Neural cell (in vitro differentiated cells): ENCODE measurements around the gene PKN2. TPM values are rescaled to one million over a fixed set of nuclear protein-coding genes. Genes with fewer than 3 reads are reported as not detected.
A peak's percentile ranks its signal among the peaks of the same experiment; 100 is the strongest.

ENCODE experiments used
- H2AFZ ChIP-seq: fragments of 200-600, 300-800 bp; sonication (generic), shearing (Covaris generic); 2 replicates; pipeline ENCODE4 v1.6.0; 2014; ENCODE audit warnings: low read depth, mild to moderate bottlenecking, antibody characterized with exemption, low read length, moderate library complexity
- H3F3A ChIP-seq: fragments of 200-600 bp; shearing (Covaris generic); 2 replicates; pipeline ENCODE4 v1.6.1; 2016; ENCODE audit warnings: mild to moderate bottlenecking, moderate library complexity, mixed read lengths, antibody characterized with exemption, low read length; ENCODE audit not compliant: insufficient read depth, poor library complexity, severe bottlenecking
- H3K27ac ChIP-seq: fragments of 200-600, 300-800 bp; sonication (generic), shearing (Covaris generic); 2 replicates; pipeline ENCODE4 v1.5.1; 2014; ENCODE audit warnings: mild to moderate bottlenecking, low read length, moderate library complexity
- H3K27me3 ChIP-seq: fragments of 300-800, 200-600 bp; sonication (generic), shearing (Covaris generic); 2 replicates; pipeline ENCODE4 v1.6.0; 2014; ENCODE audit warnings: mild to moderate bottlenecking, low read depth, low read length, moderate library complexity; ENCODE audit not compliant: insufficient read depth
- H3K36me3 ChIP-seq: fragments of 300-800, 200-600 bp; sonication (generic), shearing (Covaris generic); 2 replicates; pipeline ENCODE4 v1.5.1; 2014; ENCODE audit warnings: mild to moderate bottlenecking, antibody characterized with exemption, low read length, moderate library complexity; ENCODE audit not compliant: insufficient read depth
- H3K4me2 ChIP-seq: fragments of 300-800, 200-600 bp; sonication (generic), shearing (Covaris generic); 2 replicates; pipeline ENCODE4 v1.6.0; 2014; ENCODE audit warnings: mild to moderate bottlenecking, low read length
- H3K4me3 ChIP-seq: fragments of 300-800, 200-600 bp; sonication (generic), shearing (Covaris generic); 2 replicates; pipeline ENCODE4 v1.5.1; 2014; ENCODE audit warnings: mild to moderate bottlenecking, low read length, moderate library complexity
- H3K79me2 ChIP-seq: fragments of 200-600 bp; shearing (Covaris generic); replicated peaks from 2 replicates; pipeline ENCODE4 v1.6.0; 2014; ENCODE audit warnings: mild to moderate bottlenecking, low read length, moderate library complexity; ENCODE audit not compliant: insufficient read depth
- H3K9ac ChIP-seq: fragments of 300-800, 200-600 bp; sonication (generic), shearing (Covaris generic); 2 replicates; pipeline ENCODE4 v1.6.1; 2016; ENCODE audit warnings: mild to moderate bottlenecking, low read length, mixed read lengths
- H3K9me2 ChIP-seq: fragments of 200-600 bp; shearing (Covaris generic); 2 replicates; pipeline ENCODE4 v1.6.1; 2016; ENCODE audit warnings: mild to moderate bottlenecking, low read length, mixed read lengths; ENCODE audit not compliant: insufficient read depth
- H3K9me3 ChIP-seq: fragments of 200-600, 300-800 bp; sonication (generic), shearing (Covaris generic); 2 replicates; pipeline ENCODE4 v1.6.1; 2016; ENCODE audit warnings: mild to moderate bottlenecking, mixed run types, low read length, moderate library complexity, mixed read lengths
- H4K20me1 ChIP-seq: fragments of 200-600 bp; shearing (Covaris generic); 2 replicates; pipeline ENCODE4 v1.6.1; 2016; ENCODE audit warnings: mild to moderate bottlenecking, mixed run types; ENCODE audit not compliant: insufficient read depth
- EP300 ChIP-seq: fragments of 450-650 bp; conservative IDR thresholded peaks from 2 replicates; pipeline ENCODE4 v1.6.1; 2014; ENCODE audit warnings: antibody characterized with exemption, mild to moderate bottlenecking, moderate library complexity; ENCODE audit not compliant: poor library complexity, severe bottlenecking
- EZH2 ChIP-seq: fragments of 200-600, 300-800 bp; shearing (Covaris generic), sonication (generic); IDR thresholded peaks from 2 replicates; pipeline ENCODE4 v1.6.1; 2014; ENCODE audit warnings: antibody characterized with exemption, low read length, borderline replicate concordance, mild to moderate bottlenecking; ENCODE audit not compliant: insufficient read depth, poor library complexity, severe bottlenecking
- MXI1 ChIP-seq: fragments of 450-650 bp; conservative IDR thresholded peaks from 2 replicates; pipeline ENCODE4 v1.6.1; 2014; ENCODE audit warnings: antibody characterized with exemption, mild to moderate bottlenecking; ENCODE audit not compliant: poor library complexity, severe bottlenecking
- POLR2AphosphoS5 ChIP-seq: IDR thresholded peaks from 2 replicates; pipeline ENCODE4 v1.6.1; 2012
- RAD21 ChIP-seq: fragments of 450-650 bp; conservative IDR thresholded peaks from 2 replicates; pipeline ENCODE4 v1.6.1; 2014; ENCODE audit warnings: antibody characterized with exemption, mild to moderate bottlenecking, moderate library complexity
- SMC3 ChIP-seq: fragments of 450-650 bp; conservative IDR thresholded peaks from 2 replicates; pipeline ENCODE4 v1.6.1; 2014; ENCODE audit warnings: antibody characterized with exemption, mild to moderate bottlenecking, moderate library complexity; ENCODE audit not compliant: poor library complexity
- TAF1 ChIP-seq: IDR thresholded peaks from 2 replicates; pipeline ENCODE4 v1.6.1; 2012; ENCODE audit warnings: low read depth
- polyA plus RNA-seq: library from polyadenylated mRNA; depleted of rRNA; stranded (reverse); fragments of >200 nt; gene quantifications from 2 replicates; pipeline ENCODE4 v1.2.3, GENCODE V29; 2014
- TF ChIP-seq, protein P1 (sequence below): fragments of 450-650 bp; IDR thresholded peaks from 2 replicates; pipeline ENCODE4 v1.5.1; 2014; ENCODE audit warnings: antibody characterized with exemption, mild to moderate bottlenecking, moderate library complexity; ENCODE audit not compliant: poor library complexity, severe bottlenecking
- TF ChIP-seq, protein P2 (sequence below): IDR thresholded peaks from 2 replicates; pipeline ENCODE4 v1.6.1; 2012; ENCODE audit warnings: borderline replicate concordance

PKN2 gene
- polyA plus RNA-seq, 1 donor from 2014 or later, result 38.4 TPM

DNA sequence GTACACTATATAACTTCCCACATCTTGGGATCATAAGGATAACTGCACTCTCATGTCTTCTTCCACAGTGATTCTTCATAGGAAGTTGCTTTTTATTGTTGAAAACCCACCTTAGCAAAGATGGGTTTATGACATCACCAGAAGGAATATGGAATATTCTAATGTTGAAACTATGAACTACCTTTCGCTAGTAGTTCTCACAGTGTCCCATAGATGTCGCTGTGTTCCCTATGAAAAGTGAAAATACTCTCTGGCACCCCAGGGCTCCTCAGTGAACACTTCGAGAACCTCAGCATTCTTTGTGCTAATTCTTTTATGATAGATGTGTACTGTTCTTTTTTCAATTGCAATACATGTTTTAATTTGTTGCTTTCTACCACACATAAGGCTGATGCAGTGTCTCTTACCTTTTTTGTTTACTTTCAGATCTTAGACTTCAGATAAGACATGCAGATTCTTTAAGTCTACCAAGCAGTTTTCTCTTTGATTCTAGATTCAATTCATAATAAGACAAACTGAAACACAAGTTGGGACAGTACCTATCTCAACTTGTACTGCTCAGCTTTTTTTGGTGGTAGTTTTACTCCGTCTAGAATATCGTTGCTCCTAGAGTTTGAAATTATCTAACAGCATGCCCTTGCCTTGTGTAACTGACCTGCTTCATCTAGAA lies 116.4 kb downstream of the PKN2 start:
- Histone ChIP-seq H3K9ac (no peak overlapping the region), H3K4me2 (no peak overlapping the region), H3K79me2 (no peaks in the 10 kb centered on the region), H3K9me3 (no peaks in the 10 kb centered on the region), H3F3A (no peaks in the 10 kb centered on the region), H3K4me3 (no peak overlapping the region), H4K20me1 (no peaks in the 10 kb centered on the region), H3K36me3 (peaks cover 13% of the 10 kb centered on the region), H3K27ac (no peak overlapping the region), H2AFZ (no peak overlapping the region), H3K9me2 (no peaks in the 10 kb centered on the region), H3K27me3 (no peaks in the 10 kb centered on the region)
- TF ChIP-seq POLR2AphosphoS5 (no peak), EZH2 (no peak), RAD21 (peak; percentile 14)
- TF ChIP-seq, protein P1, sequence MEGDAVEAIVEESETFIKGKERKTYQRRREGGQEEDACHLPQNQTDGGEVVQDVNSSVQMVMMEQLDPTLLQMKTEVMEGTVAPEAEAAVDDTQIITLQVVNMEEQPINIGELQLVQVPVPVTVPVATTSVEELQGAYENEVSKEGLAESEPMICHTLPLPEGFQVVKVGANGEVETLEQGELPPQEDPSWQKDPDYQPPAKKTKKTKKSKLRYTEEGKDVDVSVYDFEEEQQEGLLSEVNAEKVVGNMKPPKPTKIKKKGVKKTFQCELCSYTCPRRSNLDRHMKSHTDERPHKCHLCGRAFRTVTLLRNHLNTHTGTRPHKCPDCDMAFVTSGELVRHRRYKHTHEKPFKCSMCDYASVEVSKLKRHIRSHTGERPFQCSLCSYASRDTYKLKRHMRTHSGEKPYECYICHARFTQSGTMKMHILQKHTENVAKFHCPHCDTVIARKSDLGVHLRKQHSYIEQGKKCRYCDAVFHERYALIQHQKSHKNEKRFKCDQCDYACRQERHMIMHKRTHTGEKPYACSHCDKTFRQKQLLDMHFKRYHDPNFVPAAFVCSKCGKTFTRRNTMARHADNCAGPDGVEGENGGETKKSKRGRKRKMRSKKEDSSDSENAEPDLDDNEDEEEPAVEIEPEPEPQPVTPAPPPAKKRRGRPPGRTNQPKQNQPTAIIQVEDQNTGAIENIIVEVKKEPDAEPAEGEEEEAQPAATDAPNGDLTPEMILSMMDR, result peak; percentile 53

DNA sequence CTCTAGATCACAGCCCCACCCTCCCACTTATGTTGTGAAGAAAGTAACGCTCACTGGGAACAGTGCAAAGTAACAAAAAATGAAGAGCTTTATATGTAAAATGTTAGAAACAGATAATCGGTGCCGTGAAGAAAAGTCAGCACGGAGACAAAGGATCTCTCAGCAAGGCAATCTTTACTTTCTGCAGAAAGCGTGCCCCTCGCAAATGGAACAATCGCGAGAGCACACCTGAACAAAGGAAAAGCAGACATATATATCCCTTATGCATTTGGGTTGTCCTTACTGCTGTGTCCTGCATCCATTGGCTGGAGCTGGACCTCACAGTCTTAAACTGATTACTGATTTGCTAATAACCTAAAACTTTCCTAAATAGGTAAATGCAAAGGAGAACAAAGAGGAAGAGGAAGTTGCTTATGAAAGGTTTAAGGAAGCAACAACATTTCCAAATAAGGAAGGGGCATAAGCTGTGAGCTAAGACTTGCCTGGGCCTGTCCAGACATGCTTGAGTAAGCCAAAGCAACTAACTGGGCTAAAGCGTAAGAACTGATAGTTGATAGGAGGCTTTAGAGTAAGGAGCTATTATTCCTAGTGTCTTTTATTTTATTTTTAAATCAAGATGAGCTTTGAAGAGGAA lies 117.6 kb downstream of the PKN2 start:
- Histone ChIP-seq H3K4me2 (no peak overlapping the region), H2AFZ (no peak overlapping the region), H3F3A (no peaks in the 10 kb centered on the region), H3K79me2 (no peaks in the 10 kb centered on the region), H3K36me3 (peaks cover 9% of the 10 kb centered on the region), H3K9ac (no peak overlapping the region), H3K27ac (no peak overlapping the region), H3K9me3 (no peaks in the 10 kb centered on the region), H3K9me2 (no peaks in the 10 kb centered on the region), H3K27me3 (no peaks in the 10 kb centered on the region), H4K20me1 (no peaks in the 10 kb centered on the region), H3K4me3 (no peak overlapping the region)
- TF ChIP-seq, protein P2, sequence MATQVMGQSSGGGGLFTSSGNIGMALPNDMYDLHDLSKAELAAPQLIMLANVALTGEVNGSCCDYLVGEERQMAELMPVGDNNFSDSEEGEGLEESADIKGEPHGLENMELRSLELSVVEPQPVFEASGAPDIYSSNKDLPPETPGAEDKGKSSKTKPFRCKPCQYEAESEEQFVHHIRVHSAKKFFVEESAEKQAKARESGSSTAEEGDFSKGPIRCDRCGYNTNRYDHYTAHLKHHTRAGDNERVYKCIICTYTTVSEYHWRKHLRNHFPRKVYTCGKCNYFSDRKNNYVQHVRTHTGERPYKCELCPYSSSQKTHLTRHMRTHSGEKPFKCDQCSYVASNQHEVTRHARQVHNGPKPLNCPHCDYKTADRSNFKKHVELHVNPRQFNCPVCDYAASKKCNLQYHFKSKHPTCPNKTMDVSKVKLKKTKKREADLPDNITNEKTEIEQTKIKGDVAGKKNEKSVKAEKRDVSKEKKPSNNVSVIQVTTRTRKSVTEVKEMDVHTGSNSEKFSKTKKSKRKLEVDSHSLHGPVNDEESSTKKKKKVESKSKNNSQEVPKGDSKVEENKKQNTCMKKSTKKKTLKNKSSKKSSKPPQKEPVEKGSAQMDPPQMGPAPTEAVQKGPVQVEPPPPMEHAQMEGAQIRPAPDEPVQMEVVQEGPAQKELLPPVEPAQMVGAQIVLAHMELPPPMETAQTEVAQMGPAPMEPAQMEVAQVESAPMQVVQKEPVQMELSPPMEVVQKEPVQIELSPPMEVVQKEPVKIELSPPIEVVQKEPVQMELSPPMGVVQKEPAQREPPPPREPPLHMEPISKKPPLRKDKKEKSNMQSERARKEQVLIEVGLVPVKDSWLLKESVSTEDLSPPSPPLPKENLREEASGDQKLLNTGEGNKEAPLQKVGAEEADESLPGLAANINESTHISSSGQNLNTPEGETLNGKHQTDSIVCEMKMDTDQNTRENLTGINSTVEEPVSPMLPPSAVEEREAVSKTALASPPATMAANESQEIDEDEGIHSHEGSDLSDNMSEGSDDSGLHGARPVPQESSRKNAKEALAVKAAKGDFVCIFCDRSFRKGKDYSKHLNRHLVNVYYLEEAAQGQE, result no peak
- TF ChIP-seq RAD21, result no peak
- no peak for TF ChIP-seq EP300
- no peak for TF ChIP-seq TAF1
- no peak for TF ChIP-seq SMC3
- no peak for TF ChIP-seq EZH2
- TF ChIP-seq, protein P1, result no peak
- TF ChIP-seq MXI1, result no peak
- no peak for TF ChIP-seq POLR2AphosphoS5
